ENCODE measurements around the gene SF3A2.
A peak's percentile ranks its signal among the peaks of the same experiment; 100 is the strongest.
"Not testable (repeated sequence)": the region's sequence is repeated elsewhere in the genome, so short reads cannot be mapped to it uniquely, and the experiment has no call there.

The SF3A2 gene

GRCh38 chr19:2275588-2276428 lies 39.2 kb downstream of the SF3A2 start:
- no peak for TF ChIP-seq CTCF (IDR thresholded peaks at IDR 0.05; ENCODE audit: low read depth, low read length, missing control alignments)
- DNase-seq (ENCODE audit: extremely low read depth, low read depth), result no peak
- H3K4me3 ChIP-seq (replicated peaks; ENCODE audit: low read depth, low read length), result no peak overlapping the region

- no peak for TF ChIP-seq CTCF (IDR thresholded peaks at IDR 0.05; ENCODE audit: low read depth, low read length, missing control alignments)
- no peak for DNase-seq (ENCODE audit: extremely low read depth, low read depth)
- H3K4me3 ChIP-seq (replicated peaks; ENCODE audit: low read depth, low read length), result no peak overlapping the region
These were observed 39.9 kb downstream of the SF3A2 start for GRCh38 chr19:2276429-2276986.

GRCh38 chr19:2277138-2277537 lies 40.5 kb downstream of the SF3A2 start:
- TF ChIP-seq CTCF (IDR thresholded peaks at IDR 0.05; ENCODE audit: low read depth, low read length, missing control alignments), result no peak
- no peak overlapping the region for H3K4me3 ChIP-seq (replicated peaks; ENCODE audit: low read depth, low read length)
- DNase-seq (ENCODE audit: extremely low read depth, low read depth), result no peak

- H3K4me3 ChIP-seq (replicated peaks; ENCODE audit: low read depth, low read length), result no peak overlapping the region
- TF ChIP-seq CTCF (IDR thresholded peaks at IDR 0.05; ENCODE audit: low read depth, low read length, missing control alignments), result no peak
- no peak for DNase-seq (ENCODE audit: extremely low read depth, low read depth)
These were observed 42.0 kb downstream of the SF3A2 start for GRCh38 chr19:2278459-2279158.

GRCh38 chr19:2280633-2281264 lies 44.1 kb downstream of the SF3A2 start:
- H3K4me3 ChIP-seq (replicated peaks; ENCODE audit: low read depth, low read length), result no peak overlapping the region
- no peak for DNase-seq (ENCODE audit: extremely low read depth, low read depth)
- no peak for TF ChIP-seq CTCF (IDR thresholded peaks at IDR 0.05; ENCODE audit: low read depth, low read length, missing control alignments)

GRCh38 chr19:2281265-2282061 lies 44.8 kb downstream of the SF3A2 start:
- H3K4me3 ChIP-seq (replicated peaks; ENCODE audit: low read depth, low read length), result peak overlapping the region; percentile 22
- DNase-seq (ENCODE audit: extremely low read depth, low read depth), result not testable (repeated sequence)
